Fibroblast of gingiva (primary cell): ENCODE results near the gene PGAM4.
"Not testable (repeated sequence)": the region's sequence is repeated elsewhere in the genome, so short reads cannot be mapped to it uniquely, and the experiment has no call there.

ENCODE experiments used
- DNase-seq: peaks from one replicate; pipeline ENCODE4 v3.0.0-alpha.2; 2011; ENCODE audit warnings: low read depth

PGAM4 gene

GRCh38 chrX:77969538-77969937 is at the start of gene PGAM4:
Gene PGAM4, minus strand, starts transcription at chrX:77969638. Its CDS starts 0 bp downstream, at chrX:77969638.
- no peak for DNase-seq

GRCh38 chrX:78011846-78012245 is 42.4 kb upstream of the PGAM4 start:
- no peak for DNase-seq

GRCh38 chrX:77979870-77980269 is 10.4 kb upstream of the PGAM4 start:
- no peak for DNase-seq

- no peak for DNase-seq
Measured at GRCh38 chrX:77977518-77977917, 8.1 kb upstream of the PGAM4 start.

GRCh38 chrX:77977095-77977494 is 7.7 kb upstream of the PGAM4 start:
- DNase-seq, result peak; percentile 2

- DNase-seq, result peak; percentile 34
Measured at GRCh38 chrX:77975755-77976154, 6.3 kb upstream of the PGAM4 start.

GRCh38 chrX:77967631-77968030 is 1.8 kb downstream of the PGAM4 start:
- no peak for DNase-seq

- DNase-seq, result no peak
Measured at GRCh38 chrX:77966361-77966760, 3.1 kb downstream of the PGAM4 start.

- DNase-seq, result no peak
Measured at GRCh38 chrX:77962068-77962902, 7.2 kb downstream of the PGAM4 start.

- DNase-seq, result no peak
Measured at GRCh38 chrX:77961063-77961462, 8.4 kb downstream of the PGAM4 start.

GRCh38 chrX:77960567-77960966 is 8.9 kb downstream of the PGAM4 start:
- DNase-seq, result no peak

GRCh38 chrX:77953708-77954107 is 15.7 kb downstream of the PGAM4 start:
- peak; percentile 1 for DNase-seq

GRCh38 chrX:77953302-77953701 is 16.1 kb downstream of the PGAM4 start:
- no peak for DNase-seq

GRCh38 chrX:77952173-77952572 is 17.3 kb downstream of the PGAM4 start:
- DNase-seq, result peak; percentile 1

GRCh38 chrX:77949840-77950239 is 19.6 kb downstream of the PGAM4 start:
- no peak for DNase-seq

- no peak for DNase-seq
Measured at GRCh38 chrX:77946571-77946970, 22.9 kb downstream of the PGAM4 start.

GRCh38 chrX:77945910-77946545 is 23.4 kb downstream of the PGAM4 start:
- DNase-seq, result no peak

- DNase-seq, result not testable (repeated sequence)
Measured at GRCh38 chrX:77945031-77945430, 24.4 kb downstream of the PGAM4 start.

- DNase-seq, result no peak
Measured at GRCh38 chrX:77938083-77938680, 31.3 kb downstream of the PGAM4 start.

- DNase-seq, result peak; percentile 6
Measured at GRCh38 chrX:77937291-77937690, 32.1 kb downstream of the PGAM4 start.

GRCh38 chrX:77936299-77936698 is 33.1 kb downstream of the PGAM4 start:
- peak; percentile 22 for DNase-seq

- no peak for DNase-seq
Measured at GRCh38 chrX:77935886-77936285, 33.6 kb downstream of the PGAM4 start.

GRCh38 chrX:77930581-77930980 is 38.9 kb downstream of the PGAM4 start:
- no peak for DNase-seq
